OCI-LY1 (cell line): Measurements from ENCODE around the gene CD55.

Experiments used
- CTCF ChIP-seq: fragments of 200-600 bp; sonication (generic), shearing (Covaris generic); IDR thresholded peaks from 2 replicates; pipeline ENCODE4 v1.5.1; 2017; ENCODE audit warnings: mild to moderate bottlenecking, antibody characterized with exemption, low read length, moderate library complexity, mixed read lengths
- EZH2 ChIP-seq: fragments of 200-600 bp; sonication (generic), shearing (Covaris generic); IDR thresholded peaks from 2 replicates; pipeline ENCODE4 v1.8.0; 2017; ENCODE audit warnings: borderline replicate concordance, mixed run types, mild to moderate bottlenecking, antibody characterized with exemption, low read length, moderate library complexity, mixed read lengths

- TF ChIP-seq CTCF (no peak), EZH2 (no peak)
Observed at GRCh38 chr1:207321790-207322645, 540 bp downstream of the CD55 start.
